ENCODE data around the gene PPL.
"Not testable (repeated sequence)": the region's sequence is repeated elsewhere in the genome, so short reads cannot be mapped to it uniquely, and the experiment has no call there.

- TF ChIP-seq TAF1, POLR2AphosphoS5 (IDR thresholded peaks at IDR 0.05; ENCODE audit: low read depth, low read length): not testable (repeated sequence)
Measured at GRCh38 chr16:4963527-4963926, 26.6 kb upstream of the PPL start.

All from GM12891 (cell line).